ENCODE data around the gene TBC1D25. TPM values are rescaled to one million over a fixed set of nuclear protein-coding genes. Genes with fewer than 3 reads are reported as not detected.

Gene TBC1D25
- total RNA-seq (2014; rRNA removed; shearing (Covaris generic)) (6.8 and 7.6 TPM in 2 replicates), total RNA-seq (2022) (11.2 and 14.1 TPM in 2 replicates), Bru-seq, nascent RNA (percentile 54 among the genes with signal in this experiment), BruChase-seq, experiment 1, labeled RNA remaining after a 6-hour chase (percentile 61 among the genes with signal in this experiment), BruChase-seq, experiment 2, labeled RNA remaining after a 2-hour chase (percentile 61 among the genes with signal in this experiment)
- long read RNA-seq, full-length matches to known transcripts = 12 of 32 reads
- long read RNA-seq, partial matches to known transcripts = 6 of 32 reads
- long read RNA-seq, other reads (novel, unspliced or antisense) = 14 of 32 reads

GRCh38 chrX:48539345-48540027, at the start of gene TBC1D25:
Gene TBC1D25 (plus strand): TSS chrX:48539714. CDS start chrX:48539798, 84 bp downstream.
- peak within 1 kb of the TSS; percentile 69 for H3K27ac ChIP-seq (ENCODE audit: low read depth, low read length, poor library complexity, severe bottlenecking)
- CTCF ChIA-PET (ENCODE audit: unreplicated experiment) = interaction anchor here (0.6 to 1.2 kb wide), 2 partner anchors 32 to 72 kb away, joined by 3 to 4 read pairs; no protein-coding TSS in a partner anchor

DNA sequence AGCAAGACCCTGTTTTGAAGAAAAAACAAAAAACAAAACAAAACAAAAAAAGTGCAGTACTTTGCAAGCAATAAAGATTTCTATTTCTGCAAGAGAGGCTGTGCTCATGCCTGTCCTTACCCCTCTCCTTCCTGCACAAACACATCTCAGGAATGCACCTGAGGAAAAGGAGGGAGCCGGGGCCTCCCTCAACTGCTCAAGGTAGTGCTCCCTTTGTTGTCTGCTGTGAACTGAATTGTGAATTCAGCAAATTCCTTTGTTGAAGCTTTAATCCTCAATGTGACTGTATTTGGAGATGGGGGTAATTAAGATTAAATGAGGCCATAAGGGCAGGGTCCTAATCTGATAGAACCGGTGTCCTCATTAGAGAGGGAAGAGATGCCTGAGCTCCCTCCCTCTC, 49.6 kb upstream of the TBC1D25 start:
- POLR2A ChIA-PET = no interaction called here
- CTCF ChIA-PET (ENCODE audit: unreplicated experiment) = no interaction called here
- Histone ChIP-seq H3K4me3 (ENCODE audit: low read depth, low read length, poor library complexity, severe bottlenecking) (no peak overlapping the region), H3K36me3 (ENCODE audit: insufficient read depth, low read length) (peaks cover 18% of the 10 kb centered on the region), H3K9me2 (ENCODE audit: insufficient read depth, low read length) (no peaks in the 10 kb centered on the region), H3K4me1 (ENCODE audit: insufficient read depth, low read length, poor library complexity, severe bottlenecking) (no peaks in the 10 kb centered on the region), H3K27ac (ENCODE audit: low read depth, low read length, poor library complexity, severe bottlenecking) (no peak overlapping the region), H4K20me1 (ENCODE audit: insufficient read depth, low read length) (no peaks in the 10 kb centered on the region), H3K9me3 (ENCODE audit: low read length) (no peaks in the 10 kb centered on the region), H2AFZ (ENCODE audit: low read length) (no peak overlapping the region), H3K79me2 (ENCODE audit: insufficient read depth, low read depth, low read length) (no peaks in the 10 kb centered on the region), H3K4me2 (ENCODE audit: low read length) (no peak overlapping the region)
- intact Hi-C loops (cut with micrococcal nuclease; ENCODE audit: unreplicated experiment) = no loop called here
- BruUV-seq (replicated peaks) = no TSS peak
- TF ChIP-seq CTCF (conservative IDR thresholded peaks at IDR 0.05; ENCODE audit: low read length) (no peak), EZH2phosphoT487 (IDR thresholded peaks at IDR 0.05; ENCODE audit: borderline replicate concordance, low read depth, low read length) (no peak)
- no peak for DNase-seq (ENCODE audit: low spot score)

More at GRCh38 chrX:48539345-48540027, at the start of gene TBC1D25:
- Histone ChIP-seq H3K79me2 (ENCODE audit: insufficient read depth, low read depth, low read length) (peaks cover 12% of the 10 kb centered on the region), H3K4me3 (ENCODE audit: low read depth, low read length, poor library complexity, severe bottlenecking) (peak within 1 kb of the TSS; percentile 80), H3K9me3 (ENCODE audit: low read length) (no peaks in the 10 kb centered on the region), H3K9me2 (ENCODE audit: insufficient read depth, low read length) (no peaks in the 10 kb centered on the region), H2AFZ (ENCODE audit: low read length) (peak within 1 kb of the TSS; percentile 55; the same call in 1 of the 2 replicates), H3K4me1 (ENCODE audit: insufficient read depth, low read length, poor library complexity, severe bottlenecking) (peaks cover 17% of the 10 kb centered on the region), H3K4me2 (ENCODE audit: low read length) (peak within 1 kb of the TSS; percentile 97), H4K20me1 (ENCODE audit: insufficient read depth, low read length) (0 out of 2 replicates have a peak, but pooled peaks cover 5% of the 10 kb centered on the region), H3K36me3 (ENCODE audit: insufficient read depth, low read length) (peaks cover 24% of the 10 kb centered on the region)
- intact Hi-C loops (cut with micrococcal nuclease; ENCODE audit: unreplicated experiment) = loop anchor here (2.0 to 5.0 kb wide), 2 partner anchors 35 to 72 kb away; partner anchors contain the start of gene RBM3
- BruUV-seq (replicated peaks) = no TSS peak
- TF ChIP-seq EZH2phosphoT487 (IDR thresholded peaks at IDR 0.05; ENCODE audit: borderline replicate concordance, low read depth, low read length) (no peak), CTCF (conservative IDR thresholded peaks at IDR 0.05; ENCODE audit: low read length) (peak; percentile 66)
- DNase-seq (ENCODE audit: low spot score) = peak; percentile 98
- POLR2A ChIA-PET = interaction anchor here (0.6 to 1.9 kb wide), 4 partner anchors 34 to 404 kb away, joined by 4 to 8 read pairs (median 5); partner anchors contain the start of gene RBM3

All from OCI-LY7 (cell line).